Thyroid gland (tissue), 4 donors: ENCODE data around the gene PCNT.

Experiments used
- CTCF ChIP-seq, 6 experiments: fragments of 200-600 bp in 3 of 6; fragments of 450-650 bp in 3 of 6; sonication (generic) in 3 of 6; IDR thresholded peaks; one replicate each; pipeline ENCODE4 v1.5.1; 2016 to 2019; ENCODE audit warnings: antibody characterized with exemption in 6 of 6, mild to moderate bottlenecking in 2 of 6, inconsistent platforms in 1 of 6, moderate library complexity in 1 of 6
- POLR2A ChIP-seq, 2 donors: fragments of 450-650 bp; IDR thresholded peaks; one replicate each; pipeline ENCODE4 v1.6.1; 2017; ENCODE audit warnings: antibody characterized with exemption in 2 of 2, mild to moderate bottlenecking in 2 of 2, moderate library complexity in 1 of 2

- TF ChIP-seq CTCF (IDR thresholded peaks at IDR 0.05) = no peak
- no peak for TF ChIP-seq POLR2A (IDR thresholded peaks at IDR 0.05)
Measured at GRCh38 chr21:46411236-46411635, 87.3 kb downstream of the PCNT start.
